Measurements from ENCODE around the gene AQP12A. TPM values are rescaled to one million over a fixed set of nuclear protein-coding genes. Genes with fewer than 3 reads are reported as not detected.
"Not testable (repeated sequence)": the region's sequence is repeated elsewhere in the genome, so short reads cannot be mapped to it uniquely, and the experiment has no call there.

Gene AQP12A
- total and polyA plus RNA-seq, 2 experiments from 2014 or later: not detected

DNA sequence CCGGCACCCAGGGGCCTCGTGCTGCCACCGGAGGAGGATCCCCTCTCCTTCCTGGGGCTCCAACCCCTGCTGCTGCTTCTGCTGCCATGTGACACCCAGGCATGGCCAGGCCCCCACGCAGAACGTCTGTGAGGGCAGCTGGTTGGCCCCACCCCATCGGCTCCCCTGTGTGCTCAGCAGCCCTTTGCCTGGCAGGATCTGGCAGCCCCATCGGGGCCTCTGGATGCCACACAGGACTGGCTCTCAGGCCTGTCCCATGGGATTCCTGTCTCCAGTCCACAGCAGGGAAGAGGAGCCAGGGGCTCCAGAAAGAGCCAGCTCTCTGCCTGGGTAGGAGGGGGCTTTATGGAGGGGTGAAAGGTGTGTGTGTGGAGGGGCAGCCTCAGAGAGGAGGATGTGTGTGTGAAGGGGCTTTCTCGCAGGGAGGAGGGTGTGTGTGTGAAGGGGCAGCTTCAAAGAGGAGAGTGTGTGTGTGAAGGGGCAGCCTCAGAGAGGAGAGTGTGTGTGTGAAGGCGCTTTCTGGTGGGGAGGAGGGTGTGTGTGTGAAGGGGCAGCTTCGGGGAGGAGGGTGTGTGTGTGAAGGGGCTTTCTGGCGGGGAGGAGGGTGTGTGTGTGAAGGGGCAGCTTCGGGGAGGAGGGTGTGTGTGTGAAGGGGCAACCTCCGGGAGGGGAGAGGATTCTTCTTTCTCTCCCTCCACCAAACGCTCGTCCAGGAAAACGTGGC lies 17.0 kb upstream of the AQP12A start:
- peaks cover 26% of the 10 kb centered on the region for H3K27me3 ChIP-seq (ENCODE audit: insufficient read depth)
- H3K4me3 ChIP-seq; H2AFZ ChIP-seq; H3K4me1 Mint-ChIP-seq; H3K9me3 Mint-ChIP-seq; H3K36me3 ChIP-seq (ENCODE audit: insufficient read depth); H3K27ac ChIP-seq (ENCODE audit: low read depth); H3K27ac Mint-ChIP-seq; H3F3A ChIP-seq (replicated peaks; ENCODE audit: low read depth); H3K79me2 ChIP-seq (replicated peaks; ENCODE audit: insufficient read depth); H3K4me3 Mint-ChIP-seq; DNase-seq (ENCODE audit: low spot score); ATAC-seq; H3K9me2 ChIP-seq (ENCODE audit: insufficient read depth); H3K36me3 Mint-ChIP-seq (ENCODE audit: low read depth); H3K4me2 ChIP-seq; H4K20me1 ChIP-seq (replicated peaks; ENCODE audit: insufficient read depth); H3K4me1 ChIP-seq (ENCODE audit: insufficient read depth): not testable (repeated sequence)
- H3K27me3 Mint-ChIP-seq (ENCODE audit: insufficient read depth, low read depth, poor library complexity): peaks cover 29% of the 10 kb centered on the region

GRCh38 chr2:240675345-240675744 lies 16.3 kb upstream of the AQP12A start:
- not testable (repeated sequence) for H4K20me1 ChIP-seq (replicated peaks; ENCODE audit: insufficient read depth); H3F3A ChIP-seq (replicated peaks; ENCODE audit: low read depth); H3K36me3 ChIP-seq (ENCODE audit: insufficient read depth); H3K9me2 ChIP-seq (ENCODE audit: insufficient read depth); H3K36me3 Mint-ChIP-seq (ENCODE audit: low read depth); H3K27ac ChIP-seq (ENCODE audit: low read depth); H2AFZ ChIP-seq; H3K27ac Mint-ChIP-seq; DNase-seq (ENCODE audit: low spot score); H3K4me3 Mint-ChIP-seq; H3K79me2 ChIP-seq (replicated peaks; ENCODE audit: insufficient read depth); H3K9me3 Mint-ChIP-seq; H3K4me3 ChIP-seq; H3K4me2 ChIP-seq; H3K4me1 Mint-ChIP-seq; H3K4me1 ChIP-seq (ENCODE audit: insufficient read depth)
- peaks cover 26% of the 10 kb centered on the region for H3K27me3 ChIP-seq (ENCODE audit: insufficient read depth)
- H3K27me3 Mint-ChIP-seq (ENCODE audit: insufficient read depth, low read depth, poor library complexity): peaks cover 29% of the 10 kb centered on the region
- peak; percentile 32 for ATAC-seq

GRCh38 chr2:240678043-240678442 lies 13.6 kb upstream of the AQP12A start:
- H3K4me1 Mint-ChIP-seq; H3K36me3 Mint-ChIP-seq (ENCODE audit: low read depth); H3K4me2 ChIP-seq; H3K27ac Mint-ChIP-seq; H3K9me2 ChIP-seq (ENCODE audit: insufficient read depth); H2AFZ ChIP-seq; H3K4me3 Mint-ChIP-seq; H3K4me1 ChIP-seq (ENCODE audit: insufficient read depth); H3K79me2 ChIP-seq (replicated peaks; ENCODE audit: insufficient read depth); H3K36me3 ChIP-seq (ENCODE audit: insufficient read depth); H3F3A ChIP-seq (replicated peaks; ENCODE audit: low read depth); H3K27ac ChIP-seq (ENCODE audit: low read depth); DNase-seq (ENCODE audit: low spot score); H3K4me3 ChIP-seq; ATAC-seq; H3K27me3 ChIP-seq (ENCODE audit: insufficient read depth); H4K20me1 ChIP-seq (replicated peaks; ENCODE audit: insufficient read depth); H3K9me3 Mint-ChIP-seq: not testable (repeated sequence)
- H3K27me3 Mint-ChIP-seq (ENCODE audit: insufficient read depth, low read depth, poor library complexity): peaks cover 13% of the 10 kb centered on the region

GRCh38 chr2:240678909-240679308 lies 12.8 kb upstream of the AQP12A start:
- H3K27ac Mint-ChIP-seq; H3K27me3 Mint-ChIP-seq (ENCODE audit: insufficient read depth, low read depth, poor library complexity); H3K36me3 Mint-ChIP-seq (ENCODE audit: low read depth); H3K79me2 ChIP-seq (replicated peaks; ENCODE audit: insufficient read depth); H3K9me3 Mint-ChIP-seq; H3K4me3 Mint-ChIP-seq; H3K4me2 ChIP-seq; H3K4me1 Mint-ChIP-seq; H4K20me1 ChIP-seq (replicated peaks; ENCODE audit: insufficient read depth); DNase-seq (ENCODE audit: low spot score); H3K36me3 ChIP-seq (ENCODE audit: insufficient read depth); H3K27me3 ChIP-seq (ENCODE audit: insufficient read depth); H3K4me1 ChIP-seq (ENCODE audit: insufficient read depth); H3F3A ChIP-seq (replicated peaks; ENCODE audit: low read depth); H3K9me2 ChIP-seq (ENCODE audit: insufficient read depth); H3K27ac ChIP-seq (ENCODE audit: low read depth); H3K4me3 ChIP-seq; H2AFZ ChIP-seq: not testable (repeated sequence)
- peak; percentile 66 for ATAC-seq

DNA sequence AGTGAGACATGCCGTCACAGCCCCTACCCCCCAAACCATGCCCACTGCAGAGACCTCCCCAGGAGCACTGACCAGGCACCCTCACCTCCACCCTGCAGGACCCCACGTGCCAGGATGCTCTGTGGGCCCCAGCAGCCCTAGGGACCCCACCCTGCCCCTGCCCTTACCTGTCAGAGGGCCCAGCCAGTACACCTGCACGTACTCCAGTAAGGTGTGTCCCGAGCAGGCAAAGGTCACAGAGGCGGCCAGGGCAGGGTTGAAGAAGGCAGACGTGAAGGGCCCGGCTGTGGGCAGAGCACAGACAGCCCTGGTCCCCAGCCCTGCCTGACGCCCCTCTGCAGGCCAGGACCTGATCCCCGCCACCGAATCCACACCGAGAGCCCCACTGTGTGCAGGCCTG lies 11.5 kb upstream of the AQP12A start:
- H3K36me3 ChIP-seq (ENCODE audit: insufficient read depth); H3K79me2 ChIP-seq (replicated peaks; ENCODE audit: insufficient read depth); H3K27ac Mint-ChIP-seq; H3K4me1 ChIP-seq (ENCODE audit: insufficient read depth); H3K4me3 ChIP-seq; ATAC-seq; H3K4me3 Mint-ChIP-seq; DNase-seq (ENCODE audit: low spot score); H3K4me2 ChIP-seq; H3K9me2 ChIP-seq (ENCODE audit: insufficient read depth); H3K36me3 Mint-ChIP-seq (ENCODE audit: low read depth); H3K27me3 Mint-ChIP-seq (ENCODE audit: insufficient read depth, low read depth, poor library complexity); H3K9me3 Mint-ChIP-seq; H3K27me3 ChIP-seq (ENCODE audit: insufficient read depth); H2AFZ ChIP-seq; H4K20me1 ChIP-seq (replicated peaks; ENCODE audit: insufficient read depth); H3F3A ChIP-seq (replicated peaks; ENCODE audit: low read depth); H3K4me1 Mint-ChIP-seq; H3K27ac ChIP-seq (ENCODE audit: low read depth): not testable (repeated sequence)

DNA sequence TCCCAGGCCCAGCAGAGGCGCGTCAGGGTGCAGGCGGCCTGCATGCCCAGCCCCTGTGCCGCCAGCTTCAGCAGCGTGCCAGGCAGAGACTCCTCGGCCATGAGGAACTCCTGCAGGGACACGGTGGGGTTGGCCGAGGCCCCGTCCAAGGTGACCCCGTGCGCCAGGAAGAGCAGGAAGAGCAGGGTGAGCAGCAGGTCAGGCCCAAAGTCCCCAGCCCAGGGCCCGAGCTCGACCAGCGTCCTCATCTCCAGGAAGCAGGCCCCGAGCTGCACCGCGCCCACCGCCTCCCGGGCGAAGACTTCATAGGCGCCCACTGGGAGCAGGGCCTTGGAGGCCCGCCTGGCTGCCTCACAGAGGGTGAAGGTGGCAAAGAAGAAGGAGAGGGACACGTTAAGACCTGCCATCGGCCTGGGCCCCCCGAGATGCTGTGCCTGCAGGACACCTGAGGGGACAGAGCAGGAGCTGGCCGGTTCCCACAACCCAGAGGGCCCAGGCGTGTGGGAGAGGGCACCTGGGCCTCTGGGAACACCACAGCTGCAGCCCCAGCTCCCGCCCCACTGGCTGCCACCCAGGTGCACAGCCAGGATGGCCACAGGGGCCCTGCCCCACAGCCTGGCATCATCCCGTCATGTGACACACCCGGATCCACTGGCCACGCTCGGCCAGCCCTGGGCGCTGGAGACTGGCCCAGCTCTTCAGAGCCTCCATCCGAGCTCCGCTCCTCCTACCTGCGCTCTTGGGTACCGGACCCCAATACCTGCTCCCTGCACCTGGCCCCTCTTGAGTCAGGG lies 9.0 kb upstream of the AQP12A start, which contains the start of gene AQP12B:
AQP12B (minus strand) TSS at position 455 of the 794 bp plus-strand sequence; CDS start at position 407, 48 bp downstream.
- H3K36me3 Mint-ChIP-seq (ENCODE audit: low read depth); H3F3A ChIP-seq (replicated peaks; ENCODE audit: low read depth); H3K27ac Mint-ChIP-seq; H3K79me2 ChIP-seq (replicated peaks; ENCODE audit: insufficient read depth); H4K20me1 ChIP-seq (replicated peaks; ENCODE audit: insufficient read depth); H2AFZ ChIP-seq; H3K4me3 ChIP-seq; H3K27me3 ChIP-seq (ENCODE audit: insufficient read depth); H3K9me2 ChIP-seq (ENCODE audit: insufficient read depth); H3K4me2 ChIP-seq; H3K4me3 Mint-ChIP-seq; H3K4me1 Mint-ChIP-seq; H3K27ac ChIP-seq (ENCODE audit: low read depth); H3K9me3 Mint-ChIP-seq; H3K27me3 Mint-ChIP-seq (ENCODE audit: insufficient read depth, low read depth, poor library complexity); H3K4me1 ChIP-seq (ENCODE audit: insufficient read depth); ATAC-seq; H3K36me3 ChIP-seq (ENCODE audit: insufficient read depth); DNase-seq (ENCODE audit: low spot score): not testable (repeated sequence)
